Measurements from ENCODE around the gene TADA2B.

The TADA2B gene

DNA sequence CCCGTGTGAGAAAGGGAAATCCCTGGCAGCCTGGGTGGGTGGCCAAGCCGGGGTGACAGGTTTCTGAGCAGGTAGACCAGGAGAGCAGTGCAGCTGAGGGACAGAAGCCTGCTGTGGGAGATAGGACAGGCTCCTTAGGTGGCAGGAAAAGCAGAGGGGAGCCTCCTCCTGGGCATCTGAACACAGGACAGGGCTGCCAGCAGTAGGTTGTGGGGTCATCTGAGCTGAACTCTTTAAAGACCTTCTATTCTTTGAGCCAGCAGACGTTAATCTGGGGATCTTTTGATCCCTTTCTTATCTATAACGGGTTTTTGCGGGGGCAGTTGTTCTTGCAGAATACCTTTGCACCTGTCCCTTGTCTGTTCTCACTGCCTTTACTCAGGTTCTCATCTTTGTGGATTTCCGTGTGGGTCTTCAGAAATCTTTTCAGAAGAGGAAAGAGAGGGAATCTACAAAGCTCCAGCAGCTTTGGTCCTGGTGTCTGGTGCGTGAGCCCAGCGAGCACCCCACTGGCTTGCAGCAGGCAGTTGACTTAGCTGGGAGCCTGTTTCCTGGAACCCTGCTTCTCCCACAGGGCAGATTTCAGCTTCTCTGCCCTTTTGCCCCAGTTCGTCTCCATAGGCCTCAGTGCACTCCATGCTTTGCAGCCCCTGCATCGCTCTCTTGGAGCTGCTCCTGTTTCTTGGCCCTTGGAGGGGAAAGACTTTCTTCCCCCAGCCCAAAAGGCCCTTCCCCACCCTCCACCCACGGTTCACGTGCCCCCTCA lies 35.8 kb upstream of the TADA2B start:
- H2AK5ac ChIP-seq (ENCODE audit: low read length): no peak overlapping the region
- H3K27ac ChIP-seq (ENCODE audit: low read depth, low read length): peak overlapping the region; percentile 27
- no peak overlapping the region for H3K9ac ChIP-seq (ENCODE audit: low read length)
- H2BK5ac ChIP-seq (ENCODE audit: low read length): no peak overlapping the region
- H2BK15ac ChIP-seq (replicated peaks; ENCODE audit: low read depth): no peak overlapping the region
- no peak overlapping the region for H4K5ac ChIP-seq (ENCODE audit: low read length)
- peak; percentile 38 for DNase-seq
- no peak overlapping the region for H2BK120ac ChIP-seq (ENCODE audit: low read depth, low read length)
- H3K18ac ChIP-seq (ENCODE audit: low read length): no peak overlapping the region
- no peaks in the 10 kb centered on the region for H3K79me2 ChIP-seq (ENCODE audit: control insufficient read depth, insufficient read depth, low read length)
- no peak overlapping the region for H3K4ac ChIP-seq (ENCODE audit: low read depth, low read length)
- peaks cover 4% of the 10 kb centered on the region for H3K79me1 ChIP-seq (ENCODE audit: low read length)
- no peaks in the 10 kb centered on the region for H3K36me3 ChIP-seq (ENCODE audit: control insufficient read depth, insufficient read depth, low read length)
- no peak overlapping the region for H3K56ac ChIP-seq (ENCODE audit: low read length)
- H3K4me3 ChIP-seq (ENCODE audit: low read length): no peak overlapping the region
- H3K27me3 ChIP-seq (ENCODE audit: insufficient read depth, low read length, poor library complexity): no peaks in the 10 kb centered on the region
- no peak overlapping the region for H4K8ac ChIP-seq (ENCODE audit: low read depth, low read length)
- H3K23ac ChIP-seq (ENCODE audit: low read length): no peak overlapping the region
- no peak overlapping the region for H3K4me2 ChIP-seq (ENCODE audit: low read length)
- no CpG with 5 or more reads among the region's 12 CpGs for WGBS (ENCODE audit: extremely low coverage, insufficient coverage, low lambda C conversion rate)
- H3K4me1 ChIP-seq (ENCODE audit: control insufficient read depth, low read depth, low read length): no peaks in the 10 kb centered on the region

DNA sequence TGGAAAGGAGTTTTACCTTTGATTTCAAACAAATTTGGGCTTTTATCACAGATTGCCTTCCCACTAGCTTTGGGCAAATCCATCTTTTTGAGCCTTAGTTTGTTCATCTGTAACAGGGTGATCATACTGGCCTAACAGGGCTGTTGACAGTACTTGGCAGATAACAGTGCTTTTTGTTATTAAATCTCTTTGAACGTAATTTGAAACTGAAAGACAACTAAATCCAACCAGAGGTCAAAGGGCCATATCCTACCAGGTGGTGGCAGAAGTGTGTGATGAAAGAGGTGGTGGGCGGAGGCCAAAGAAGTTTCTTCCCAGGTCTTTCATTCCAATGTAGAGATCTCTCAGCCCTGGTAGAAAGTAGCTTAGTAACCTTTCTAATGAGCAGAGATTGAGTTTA lies 35.2 kb upstream of the TADA2B start:
- peak overlapping the region; percentile 27 for H3K27ac ChIP-seq (ENCODE audit: low read depth, low read length)
- no peak overlapping the region for H2BK5ac ChIP-seq (ENCODE audit: low read length)
- H3K36me3 ChIP-seq (ENCODE audit: control insufficient read depth, insufficient read depth, low read length): no peaks in the 10 kb centered on the region

DNA sequence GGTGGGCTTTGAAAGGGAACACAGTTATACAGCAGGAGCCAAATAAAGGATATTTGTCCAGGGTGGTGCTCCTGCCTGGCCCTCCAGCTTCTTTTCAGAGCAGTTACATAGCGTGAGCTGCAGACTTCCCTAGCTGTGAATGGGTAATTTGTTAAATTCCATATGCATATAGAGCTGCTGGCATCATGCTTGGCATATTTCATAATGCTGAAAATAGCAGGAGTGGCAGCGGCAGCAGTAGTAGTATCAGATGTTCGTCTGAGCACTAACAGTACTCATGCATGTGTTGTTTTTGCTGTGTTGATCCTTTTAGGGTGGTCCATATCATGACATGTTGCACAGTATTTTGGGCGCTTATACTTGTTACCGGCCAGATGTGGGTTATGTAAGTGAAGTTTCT lies 33.6 kb upstream of the TADA2B start:
- no peaks in the 10 kb centered on the region for H3K4me1 ChIP-seq (ENCODE audit: control insufficient read depth, low read depth, low read length)
- peaks cover 2% of the 10 kb centered on the region for H3K36me3 ChIP-seq (ENCODE audit: control insufficient read depth, insufficient read depth, low read length)
- WGBS (ENCODE audit: extremely low coverage, insufficient coverage, low lambda C conversion rate): no CpG with 5 or more reads among the region's 5 CpGs

More for the DNA sequence above, 35.2 kb upstream of the TADA2B start:
- H3K4me2 ChIP-seq (ENCODE audit: low read length): no peak overlapping the region
- H3K4me3 ChIP-seq (ENCODE audit: low read length): no peak overlapping the region
- H3K79me1 ChIP-seq (ENCODE audit: low read length): peaks cover 4% of the 10 kb centered on the region
- WGBS (ENCODE audit: extremely low coverage, insufficient coverage, low lambda C conversion rate): no CpG with 5 or more reads among the region's 2 CpGs
- H3K23ac ChIP-seq (ENCODE audit: low read length): no peak overlapping the region
- no peaks in the 10 kb centered on the region for H3K4me1 ChIP-seq (ENCODE audit: control insufficient read depth, low read depth, low read length)
- H2BK15ac ChIP-seq (replicated peaks; ENCODE audit: low read depth): no peak overlapping the region
- no peaks in the 10 kb centered on the region for H3K27me3 ChIP-seq (ENCODE audit: insufficient read depth, low read length, poor library complexity)
- H2BK120ac ChIP-seq (ENCODE audit: low read depth, low read length): no peak overlapping the region
- no peak overlapping the region for H3K9ac ChIP-seq (ENCODE audit: low read length)
- peak; percentile 40 for DNase-seq
- no peak overlapping the region for H3K56ac ChIP-seq (ENCODE audit: low read length)
- H4K8ac ChIP-seq (ENCODE audit: low read depth, low read length): no peak overlapping the region
- no peak overlapping the region for H3K4ac ChIP-seq (ENCODE audit: low read depth, low read length)
- H3K79me2 ChIP-seq (ENCODE audit: control insufficient read depth, insufficient read depth, low read length): no peaks in the 10 kb centered on the region
- no peak overlapping the region for H4K5ac ChIP-seq (ENCODE audit: low read length)
- H3K18ac ChIP-seq (ENCODE audit: low read length): no peak overlapping the region
- no peak overlapping the region for H2AK5ac ChIP-seq (ENCODE audit: low read length)

DNA sequence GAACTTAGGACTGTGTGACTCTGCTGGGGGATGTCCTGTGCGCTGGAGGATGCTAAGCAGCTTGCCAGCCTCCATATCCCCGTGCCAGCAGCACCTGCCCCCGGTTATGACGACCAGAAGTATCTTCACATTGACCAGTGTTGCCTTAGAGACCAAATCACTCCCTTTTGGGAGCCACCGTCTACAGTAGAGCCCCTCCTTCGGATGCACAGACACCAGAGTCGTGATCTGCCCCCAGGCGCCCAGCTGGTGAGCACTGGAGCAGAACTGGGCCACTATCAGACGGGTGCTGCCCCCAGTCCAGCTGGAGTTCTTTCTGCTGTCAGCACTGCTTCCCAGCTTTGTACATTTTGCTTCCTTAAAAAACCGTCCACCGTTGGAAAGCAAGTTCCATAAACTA lies 30.0 kb upstream of the TADA2B start:
- no peak overlapping the region for H3K18ac ChIP-seq (ENCODE audit: low read length)
- no peak overlapping the region for H3K23ac ChIP-seq (ENCODE audit: low read length)
- H3K4me2 ChIP-seq (ENCODE audit: low read length): no peak overlapping the region
- no peak overlapping the region for H2AK5ac ChIP-seq (ENCODE audit: low read length)
- WGBS (ENCODE audit: extremely low coverage, insufficient coverage, low lambda C conversion rate): no CpG with 5 or more reads among the region's 11 CpGs
- H4K8ac ChIP-seq (ENCODE audit: low read depth, low read length): no peak overlapping the region
- no peaks in the 10 kb centered on the region for H3K79me2 ChIP-seq (ENCODE audit: control insufficient read depth, insufficient read depth, low read length)
- no peak overlapping the region for H3K27ac ChIP-seq (ENCODE audit: low read depth, low read length)
- H3K4me3 ChIP-seq (ENCODE audit: low read length): no peak overlapping the region
- H3K56ac ChIP-seq (ENCODE audit: low read length): no peak overlapping the region
- H4K5ac ChIP-seq (ENCODE audit: low read length): no peak overlapping the region
- no peak overlapping the region for H3K4ac ChIP-seq (ENCODE audit: low read depth, low read length)
- H3K9ac ChIP-seq (ENCODE audit: low read length): no peak overlapping the region
- no peaks in the 10 kb centered on the region for H3K4me1 ChIP-seq (ENCODE audit: control insufficient read depth, low read depth, low read length)
- no peak for DNase-seq
- no peak overlapping the region for H2BK15ac ChIP-seq (replicated peaks; ENCODE audit: low read depth)
- no peak overlapping the region for H2BK5ac ChIP-seq (ENCODE audit: low read length)
- H2BK120ac ChIP-seq (ENCODE audit: low read depth, low read length): no peak overlapping the region
- peaks cover 11% of the 10 kb centered on the region for H3K36me3 ChIP-seq (ENCODE audit: control insufficient read depth, insufficient read depth, low read length)
- H3K27me3 ChIP-seq (ENCODE audit: insufficient read depth, low read length, poor library complexity): no peaks in the 10 kb centered on the region
- peaks cover 2% of the 10 kb centered on the region for H3K79me1 ChIP-seq (ENCODE audit: low read length)

More for the DNA sequence above, 33.6 kb upstream of the TADA2B start:
- Histone ChIP-seq H3K79me1 (ENCODE audit: low read length) (peaks cover 2% of the 10 kb centered on the region), H2BK5ac (ENCODE audit: low read length) (no peak overlapping the region), H3K27me3 (ENCODE audit: insufficient read depth, low read length, poor library complexity) (no peaks in the 10 kb centered on the region), H2BK15ac (replicated peaks; ENCODE audit: low read depth) (no peak overlapping the region), H4K5ac (ENCODE audit: low read length) (no peak overlapping the region), H2AK5ac (ENCODE audit: low read length) (no peak overlapping the region), H3K56ac (ENCODE audit: low read length) (no peak overlapping the region), H4K8ac (ENCODE audit: low read depth, low read length) (no peak overlapping the region), H3K4ac (ENCODE audit: low read depth, low read length) (no peak overlapping the region), H3K79me2 (ENCODE audit: control insufficient read depth, insufficient read depth, low read length) (no peaks in the 10 kb centered on the region), H2BK120ac (ENCODE audit: low read depth, low read length) (no peak overlapping the region), H3K27ac (ENCODE audit: low read depth, low read length) (no peak overlapping the region), H3K9ac (ENCODE audit: low read length) (no peak overlapping the region), H3K23ac (ENCODE audit: low read length) (no peak overlapping the region), H3K4me3 (ENCODE audit: low read length) (no peak overlapping the region), H3K4me2 (ENCODE audit: low read length) (no peak overlapping the region), H3K18ac (ENCODE audit: low read length) (no peak overlapping the region)
- no peak for DNase-seq

DNA sequence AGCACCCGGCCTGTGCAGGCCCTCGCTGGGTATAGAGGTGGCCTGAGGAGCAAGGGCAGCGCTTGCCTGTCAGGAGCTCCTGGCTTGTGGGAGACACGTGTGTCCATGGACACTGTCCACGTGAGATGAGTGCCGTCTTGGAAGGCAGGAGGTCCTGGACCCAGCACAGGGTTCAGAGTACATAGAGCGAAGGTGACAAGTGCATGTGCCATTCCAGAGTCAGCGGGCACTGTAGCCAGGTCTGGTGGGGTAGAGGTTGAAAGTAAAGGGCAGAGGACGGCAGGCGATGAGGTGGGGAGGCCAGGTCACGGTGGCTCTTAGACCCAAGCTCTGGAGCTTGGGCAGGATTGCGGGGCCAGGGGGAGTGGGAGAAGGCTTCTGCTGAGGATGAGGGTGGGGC lies 28.4 kb upstream of the TADA2B start:
- Histone ChIP-seq H2AK5ac (ENCODE audit: low read length) (no peak overlapping the region), H3K27ac (ENCODE audit: low read depth, low read length) (no peak overlapping the region), H3K79me2 (ENCODE audit: control insufficient read depth, insufficient read depth, low read length) (no peaks in the 10 kb centered on the region), H3K4me1 (ENCODE audit: control insufficient read depth, low read depth, low read length) (no peaks in the 10 kb centered on the region), H3K36me3 (ENCODE audit: control insufficient read depth, insufficient read depth, low read length) (peaks cover 11% of the 10 kb centered on the region), H3K9ac (ENCODE audit: low read length) (no peak overlapping the region), H2BK120ac (ENCODE audit: low read depth, low read length) (no peak overlapping the region), H2BK15ac (replicated peaks; ENCODE audit: low read depth) (no peak overlapping the region), H4K8ac (ENCODE audit: low read depth, low read length) (no peak overlapping the region), H3K56ac (ENCODE audit: low read length) (no peak overlapping the region), H3K23ac (ENCODE audit: low read length) (no peak overlapping the region), H3K18ac (ENCODE audit: low read length) (no peak overlapping the region), H3K79me1 (ENCODE audit: low read length) (no peaks in the 10 kb centered on the region), H3K4me3 (ENCODE audit: low read length) (no peak overlapping the region), H3K4me2 (ENCODE audit: low read length) (no peak overlapping the region), H3K27me3 (ENCODE audit: insufficient read depth, low read length, poor library complexity) (no peaks in the 10 kb centered on the region), H3K4ac (ENCODE audit: low read depth, low read length) (no peak overlapping the region), H4K5ac (ENCODE audit: low read length) (no peak overlapping the region), H2BK5ac (ENCODE audit: low read length) (no peak overlapping the region)
- DNase-seq: no peak
- WGBS (ENCODE audit: extremely low coverage, insufficient coverage, low lambda C conversion rate): no CpG with 5 or more reads among the region's 12 CpGs
